Activated CD8-positive, alpha-beta memory T cell treated with anti-CD3 and anti-CD28 coated beads for 36 hours (primary cell): ENCODE results near the gene PCSK1N. TPM values are rescaled to one million over a fixed set of nuclear protein-coding genes. Genes with fewer than 3 reads are reported as not detected.

Source experiments
- total RNA-seq, 2 experiments: library from RNA; stranded (reverse); gene quantifications; one replicate each; pipeline ENCODE4 v1.2.3, GENCODE V29; 2021

PCSK1N gene
- total RNA-seq, 2 experiments from 2014 or later = 1.8 to 3.0 TPM

Other genes with a start within 250 kb of the PCSK1N start
- gene WDR13, start 238.1 kb downstream of the PCSK1N start, total RNA-seq = 10 to 100 TPM; 35.0 to 38.2 TPM
- gene WAS, start 151.8 kb downstream of the PCSK1N start, total RNA-seq = 10 to 100 TPM; 76.6 to 84.2 TPM
- 10 to 100 TPM; 30.8 to 33.1 TPM for gene SUV39H1, start 138.9 kb downstream of the PCSK1N start, total RNA-seq
- not detected for gene GLOD5, start 73.9 kb downstream of the PCSK1N start, total RNA-seq
- not detected for gene GATA1, start 49.0 kb downstream of the PCSK1N start, total RNA-seq
- gene HDAC6, start 33.5 kb downstream of the PCSK1N start, total RNA-seq = 10 to 100 TPM; 48.9 to 49.9 TPM
- under 1 TPM in 1 of 2 experiments, not detected in 1; 0.29 TPM for gene ERAS, start 9.1 kb downstream of the PCSK1N start, total RNA-seq
- 10 to 100 TPM; 82.4 to 85.3 TPM for gene TIMM17B, start 62.2 kb upstream of the PCSK1N start, total RNA-seq
- gene PQBP1, start 62.3 kb upstream of the PCSK1N start, total RNA-seq = 10 to 100 TPM; 96.1 to 99.5 TPM
- gene SLC35A2, start 76.0 kb upstream of the PCSK1N start, total RNA-seq = 10 to 100 TPM; 27.3 to 29.7 TPM
- gene PIM2, start 83.4 kb upstream of the PCSK1N start, total RNA-seq = 100 to 1,000 TPM; 275 to 277 TPM
- 10 to 100 TPM; 63.9 to 64.5 TPM for gene OTUD5, start 122.0 kb upstream of the PCSK1N start, total RNA-seq
- gene KCND1, start 136.2 kb upstream of the PCSK1N start, total RNA-seq = 1 to 10 TPM; 1.1 TPM
- gene GRIPAP1, start 166.7 kb upstream of the PCSK1N start, total RNA-seq = 10 to 100 TPM; 60.8 TPM
- 10 to 100 TPM; 26.7 to 29.0 TPM for gene TFE3, start 207.7 kb upstream of the PCSK1N start, total RNA-seq
- gene CCDC120, start 223.4 kb upstream of the PCSK1N start, total RNA-seq = 1 to 10 TPM; 3.7 to 4.0 TPM
- gene PRAF2, start 238.4 kb upstream of the PCSK1N start, total RNA-seq = 10 to 100 TPM; 11.1 to 11.6 TPM
- gene WDR45, start 244.3 kb upstream of the PCSK1N start, total RNA-seq = 10 to 100 TPM; 40.3 to 40.6 TPM